A549 (cell line): ENCODE data around the gene HOXD12.

Source experiments
- CTCF ChIP-seq: fragments of >200 bp; sonication (Bioruptor Twin); formaldehyde crosslinking; IDR thresholded peaks from 3 replicates; pipeline ENCODE4 v1.5.1; 2016
- MAFK ChIP-seq: fragments of 450-650 bp; IDR thresholded peaks from 2 replicates; pipeline ENCODE4 v1.6.1; 2014; ENCODE audit not compliant: partially characterized antibody
- POLR2A ChIP-seq: IDR thresholded peaks from 2 replicates; pipeline ENCODE4 v1.6.1; 2012; ENCODE audit warnings: mild to moderate bottlenecking, low read length
- USF2 ChIP-seq: fragments of 450-650 bp; IDR thresholded peaks from 2 replicates; pipeline ENCODE4 v1.6.1; 2014; ENCODE audit warnings: antibody characterized with exemption
- TF ChIP-seq, protein P1 (sequence below): fragments of 200-600 bp; sonication (generic); IDR thresholded peaks from 2 replicates; pipeline ENCODE4 v1.6.1; 2016; ENCODE audit warnings: antibody characterized with exemption, mild to moderate bottlenecking, moderate library complexity

DNA sequence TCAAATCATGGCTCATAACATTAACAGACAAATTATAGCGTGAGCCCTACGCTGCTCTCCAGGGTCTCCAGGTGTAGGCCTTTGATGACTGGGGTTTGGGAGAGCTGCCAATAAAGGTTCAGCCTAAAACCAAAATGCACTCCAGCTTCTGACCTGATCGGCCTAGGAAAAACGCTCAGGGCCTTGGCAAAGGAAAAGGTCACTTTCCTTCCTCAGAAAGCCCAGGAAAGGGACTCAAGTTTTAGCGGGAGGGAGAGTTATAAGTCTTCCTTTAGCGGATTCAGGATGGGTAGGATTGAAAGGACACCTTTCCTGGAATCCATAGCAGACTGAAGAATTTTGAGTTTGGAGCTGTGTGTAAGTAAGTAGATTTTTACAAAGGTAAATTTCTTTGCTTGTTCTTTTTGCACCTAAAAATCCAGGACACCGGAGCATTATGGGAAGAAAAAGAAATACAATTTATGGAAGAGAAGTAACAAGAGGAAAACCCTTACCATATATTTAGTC is 24.6 kb upstream of the HOXD12 start:
- TF ChIP-seq POLR2A (no peak), CTCF (no peak), USF2 (no peak), MAFK (no peak)
- TF ChIP-seq, protein P1, sequence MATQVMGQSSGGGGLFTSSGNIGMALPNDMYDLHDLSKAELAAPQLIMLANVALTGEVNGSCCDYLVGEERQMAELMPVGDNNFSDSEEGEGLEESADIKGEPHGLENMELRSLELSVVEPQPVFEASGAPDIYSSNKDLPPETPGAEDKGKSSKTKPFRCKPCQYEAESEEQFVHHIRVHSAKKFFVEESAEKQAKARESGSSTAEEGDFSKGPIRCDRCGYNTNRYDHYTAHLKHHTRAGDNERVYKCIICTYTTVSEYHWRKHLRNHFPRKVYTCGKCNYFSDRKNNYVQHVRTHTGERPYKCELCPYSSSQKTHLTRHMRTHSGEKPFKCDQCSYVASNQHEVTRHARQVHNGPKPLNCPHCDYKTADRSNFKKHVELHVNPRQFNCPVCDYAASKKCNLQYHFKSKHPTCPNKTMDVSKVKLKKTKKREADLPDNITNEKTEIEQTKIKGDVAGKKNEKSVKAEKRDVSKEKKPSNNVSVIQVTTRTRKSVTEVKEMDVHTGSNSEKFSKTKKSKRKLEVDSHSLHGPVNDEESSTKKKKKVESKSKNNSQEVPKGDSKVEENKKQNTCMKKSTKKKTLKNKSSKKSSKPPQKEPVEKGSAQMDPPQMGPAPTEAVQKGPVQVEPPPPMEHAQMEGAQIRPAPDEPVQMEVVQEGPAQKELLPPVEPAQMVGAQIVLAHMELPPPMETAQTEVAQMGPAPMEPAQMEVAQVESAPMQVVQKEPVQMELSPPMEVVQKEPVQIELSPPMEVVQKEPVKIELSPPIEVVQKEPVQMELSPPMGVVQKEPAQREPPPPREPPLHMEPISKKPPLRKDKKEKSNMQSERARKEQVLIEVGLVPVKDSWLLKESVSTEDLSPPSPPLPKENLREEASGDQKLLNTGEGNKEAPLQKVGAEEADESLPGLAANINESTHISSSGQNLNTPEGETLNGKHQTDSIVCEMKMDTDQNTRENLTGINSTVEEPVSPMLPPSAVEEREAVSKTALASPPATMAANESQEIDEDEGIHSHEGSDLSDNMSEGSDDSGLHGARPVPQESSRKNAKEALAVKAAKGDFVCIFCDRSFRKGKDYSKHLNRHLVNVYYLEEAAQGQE: no peak
